OCI-M2 (cell line): ENCODE measurements around the gene DIO3.

Experiments
- DNase-seq: peaks from one replicate; lab custom pipeline; 2025; ENCODE audit not compliant: unreplicated experiment; lab: John Stamatoyannopoulos, UW

Gene DIO3

DNA sequence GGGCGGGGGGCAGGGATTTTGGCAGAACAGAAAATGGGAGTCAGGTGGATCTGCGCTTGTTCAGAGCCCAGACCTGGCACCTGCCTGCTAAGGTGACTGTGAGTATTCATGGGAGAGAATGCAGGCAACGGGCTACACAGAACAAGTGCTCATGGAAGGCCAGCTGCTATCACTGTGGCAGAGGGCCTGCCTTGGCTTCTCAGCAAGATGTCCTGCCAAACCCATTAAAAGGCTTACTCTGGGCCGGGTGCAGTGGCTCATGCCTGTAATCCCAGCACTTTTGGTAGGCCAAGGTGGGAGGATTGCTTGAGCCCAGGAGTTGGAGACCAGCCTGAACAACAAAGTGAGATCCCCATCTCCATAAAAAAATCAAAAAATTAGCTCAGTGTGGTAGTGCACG lies 21.0 kb downstream of the DIO3 start:
- DNase-seq: no peak

DNA sequence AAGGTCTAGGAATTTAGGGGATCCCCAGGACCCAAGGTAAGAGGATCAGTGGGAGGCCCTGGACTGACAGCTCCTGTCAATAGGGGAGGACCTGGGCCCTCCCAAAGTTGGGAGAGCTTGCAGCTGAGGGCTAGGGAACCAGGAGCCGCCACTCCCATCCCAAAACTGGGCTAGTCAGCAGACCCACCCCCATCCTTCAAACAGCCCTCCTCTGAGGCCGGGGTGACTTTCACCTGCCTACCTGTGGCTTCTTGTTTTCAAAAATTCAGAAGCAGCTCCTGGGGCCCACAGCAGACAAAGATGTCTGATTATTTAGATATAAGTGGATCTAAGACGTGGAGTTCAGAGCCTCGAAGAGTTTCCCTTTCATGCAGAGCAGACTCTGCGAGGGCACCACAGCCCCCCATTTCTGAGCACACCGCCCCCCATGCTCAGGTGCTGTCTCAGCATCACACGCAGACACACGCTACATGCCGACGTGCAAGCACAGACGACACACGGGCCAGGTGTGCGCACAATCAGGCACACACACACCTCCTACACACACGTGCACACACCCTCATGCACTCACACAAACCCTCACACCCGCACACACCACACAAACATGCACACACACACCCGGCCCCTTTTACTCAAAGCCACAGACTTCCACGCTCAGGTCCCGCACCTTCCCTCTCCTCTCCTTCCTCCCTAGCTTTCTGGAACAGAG lies 21.9 kb downstream of the DIO3 start:
- no peak for DNase-seq

GRCh38 chr14:101583715-101584054 lies 22.4 kb downstream of the DIO3 start:
- no peak for DNase-seq

DNA sequence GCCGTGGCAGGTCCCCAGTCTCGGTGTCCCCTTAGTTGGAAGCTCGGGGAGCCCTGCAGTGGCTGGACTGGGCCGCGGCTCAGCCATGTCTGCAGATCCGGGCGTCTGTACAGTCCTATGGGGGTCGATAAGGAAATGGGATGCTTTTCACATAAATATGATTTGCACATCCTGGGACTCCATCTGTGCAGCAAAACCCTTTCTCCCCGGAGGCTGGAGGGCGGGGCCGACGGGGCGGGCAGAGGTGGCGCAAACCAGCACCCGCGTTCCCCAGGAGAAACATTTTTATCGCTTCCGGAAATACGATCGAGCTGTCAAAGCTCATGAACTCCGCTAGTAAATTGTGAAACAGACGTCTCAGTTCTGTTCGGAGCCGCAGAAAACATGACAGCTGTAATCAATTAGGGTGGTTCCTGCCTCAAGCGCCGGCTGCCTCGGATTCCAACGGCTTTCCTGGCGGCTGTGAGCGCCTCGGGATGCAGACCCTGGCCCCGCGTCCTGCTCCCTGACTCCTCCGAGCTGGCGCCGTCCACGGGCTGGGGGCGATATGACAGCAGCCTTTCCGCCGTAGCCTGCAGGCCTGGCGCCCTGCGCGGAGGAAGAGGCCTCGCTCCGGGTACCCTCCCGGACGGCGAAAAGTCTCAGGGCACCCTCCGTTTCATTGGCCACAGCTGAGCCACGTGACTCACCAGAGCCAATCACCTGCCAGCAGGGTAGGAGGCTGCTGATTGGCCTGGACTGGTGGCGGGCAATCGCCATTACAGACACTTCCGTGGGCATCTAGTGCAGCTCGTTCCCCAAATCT lies 23.0 kb downstream of the DIO3 start:
- DNase-seq: no peak

DNA sequence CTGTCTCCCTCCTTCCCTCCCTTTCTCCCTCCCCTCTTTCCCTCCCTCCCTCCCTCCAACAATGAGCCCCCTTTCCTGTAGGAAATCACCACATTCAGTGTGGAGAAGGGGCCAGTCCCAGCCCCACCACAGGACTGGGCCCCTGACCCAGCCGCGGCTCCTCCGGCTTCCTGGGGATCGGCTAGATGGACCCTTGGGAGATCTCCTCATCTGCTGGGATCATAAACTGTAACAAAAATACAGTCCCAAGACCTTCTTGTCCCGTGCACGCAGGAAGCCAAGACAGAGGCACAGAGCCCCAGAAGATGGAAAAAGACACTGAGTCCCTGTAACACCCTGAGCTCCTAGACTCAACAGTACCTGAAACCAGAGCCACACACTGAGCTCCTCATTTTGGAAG lies 23.9 kb downstream of the DIO3 start:
- DNase-seq: no peak

- no peak for DNase-seq
These were observed 25.5 kb downstream of the DIO3 start for GRCh38 chr14:101586531-101587430.

GRCh38 chr14:101587441-101587911 lies 26.2 kb downstream of the DIO3 start:
- DNase-seq: no peak

DNA sequence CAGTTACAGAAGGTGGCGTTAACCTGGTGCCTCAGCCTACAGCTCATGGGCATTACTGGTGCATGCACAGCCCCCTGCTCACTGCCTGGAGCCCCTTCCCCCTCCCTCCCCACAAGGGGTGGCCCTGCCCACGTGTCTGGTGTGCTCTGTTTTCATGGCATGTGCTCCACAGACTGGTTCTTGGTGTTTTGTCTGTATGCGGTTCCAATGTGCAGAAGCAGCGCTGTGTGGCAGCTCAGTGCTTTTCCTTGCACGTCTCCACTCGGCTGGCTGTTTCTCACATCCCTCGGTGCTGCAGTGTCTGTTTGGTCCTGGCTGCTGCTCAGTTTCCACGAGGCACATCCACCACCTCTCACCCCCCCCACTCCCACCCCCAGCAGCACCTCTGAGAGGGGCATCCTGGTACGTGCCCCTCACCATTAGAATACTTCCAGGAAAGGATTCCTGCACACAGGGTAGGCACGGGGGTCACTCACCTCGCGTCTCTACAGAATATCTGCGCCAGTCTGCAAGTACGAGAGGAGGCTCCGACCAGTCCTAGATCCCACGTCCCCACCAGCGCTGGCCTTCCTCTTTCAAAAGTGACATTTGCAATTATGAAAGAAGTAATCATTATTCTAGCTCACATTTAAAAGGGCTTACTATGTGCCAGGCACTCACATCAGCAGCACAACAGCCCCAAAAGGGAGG lies 27.1 kb downstream of the DIO3 start:
- no peak for DNase-seq

- DNase-seq: no peak
These were observed 27.7 kb downstream of the DIO3 start for GRCh38 chr14:101588990-101589389.

DNA sequence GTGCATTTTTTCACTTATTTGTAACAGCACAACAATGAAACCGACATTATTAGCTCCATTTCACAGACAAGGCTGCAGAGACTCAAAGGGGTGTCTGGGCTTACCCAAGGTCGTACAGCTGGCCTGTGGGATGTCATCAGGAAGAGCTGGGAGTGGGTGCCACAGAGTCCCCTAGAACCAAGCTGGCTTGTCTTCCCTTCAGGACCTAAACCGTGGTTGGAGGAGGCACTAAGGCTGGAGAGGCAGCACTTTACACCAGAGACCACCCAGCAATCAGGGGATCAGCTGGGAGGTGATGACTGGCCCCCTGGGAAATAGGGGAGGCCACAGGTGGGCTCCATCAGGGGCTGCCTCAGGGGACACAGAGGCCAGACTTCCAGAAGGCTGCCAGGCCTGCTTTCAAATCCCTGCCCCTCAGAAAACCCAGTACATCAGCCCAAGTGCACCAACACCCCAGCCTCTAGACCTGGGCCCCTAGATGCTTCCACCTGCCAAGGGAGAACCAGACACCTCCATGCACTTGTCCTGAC lies 28.3 kb downstream of the DIO3 start:
- no peak for DNase-seq

- no peak for DNase-seq
These were observed 28.8 kb downstream of the DIO3 start for GRCh38 chr14:101590062-101590461.

DNA sequence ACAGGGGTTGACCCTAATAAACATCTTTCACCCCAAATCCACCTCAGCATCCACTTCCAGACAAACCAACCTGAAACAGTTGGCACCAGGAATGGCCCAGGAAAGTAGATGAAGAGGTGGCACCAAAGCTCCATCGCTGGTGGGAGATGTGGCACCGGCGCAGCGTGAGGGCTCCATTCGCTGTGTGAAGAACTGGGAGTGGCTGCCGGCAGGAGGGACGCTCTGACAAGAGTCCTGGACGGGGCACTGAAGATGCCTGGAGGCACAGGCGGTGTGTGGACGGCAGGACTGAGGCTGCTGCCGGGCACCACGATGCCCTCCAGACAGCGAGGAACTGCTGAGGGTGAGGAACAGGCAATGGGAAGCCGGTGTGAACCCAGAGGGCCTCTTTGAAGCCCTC lies 29.3 kb downstream of the DIO3 start:
- no peak for DNase-seq

DNA sequence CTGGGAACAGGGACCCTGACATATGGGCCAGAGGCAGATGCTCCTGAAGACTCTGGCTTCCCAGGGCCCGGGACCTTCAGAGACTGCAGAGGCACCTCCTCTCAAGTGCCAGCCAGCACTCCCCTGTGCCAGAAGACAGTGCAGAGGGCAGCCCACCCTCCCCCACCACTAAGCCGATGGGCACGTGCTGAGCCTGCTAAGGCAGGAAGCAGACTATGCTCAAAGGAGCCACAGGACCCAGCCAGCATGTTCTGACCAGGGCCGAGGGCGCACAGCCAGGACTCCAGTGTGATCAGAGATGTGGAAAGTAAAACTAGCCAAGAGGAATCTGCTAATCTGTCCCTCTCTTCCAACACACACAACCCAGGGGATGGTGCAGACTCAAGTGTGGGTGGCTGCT lies 29.8 kb downstream of the DIO3 start:
- no peak for DNase-seq

DNA sequence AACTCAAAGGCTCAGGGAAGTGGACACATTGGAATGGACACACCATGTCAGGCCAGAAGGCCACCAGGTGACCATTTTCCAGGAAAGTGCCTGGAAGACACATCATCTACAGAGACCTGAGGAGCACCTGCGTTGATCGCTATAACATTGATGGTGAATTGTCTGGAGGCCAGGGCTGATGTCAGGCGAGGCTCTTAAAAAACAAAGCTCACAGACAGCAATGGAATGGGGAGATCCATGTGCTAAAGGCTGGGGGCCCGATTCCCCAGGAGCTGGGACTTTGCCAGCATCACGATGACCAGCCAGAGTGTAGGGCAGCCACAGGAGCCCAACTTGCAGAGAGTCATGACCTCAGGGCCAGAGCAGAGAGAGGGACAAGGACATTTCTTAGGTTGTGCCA lies 30.3 kb downstream of the DIO3 start:
- no peak for DNase-seq

GRCh38 chr14:101593411-101594238 lies 32.3 kb downstream of the DIO3 start:
- no peak for DNase-seq

DNA sequence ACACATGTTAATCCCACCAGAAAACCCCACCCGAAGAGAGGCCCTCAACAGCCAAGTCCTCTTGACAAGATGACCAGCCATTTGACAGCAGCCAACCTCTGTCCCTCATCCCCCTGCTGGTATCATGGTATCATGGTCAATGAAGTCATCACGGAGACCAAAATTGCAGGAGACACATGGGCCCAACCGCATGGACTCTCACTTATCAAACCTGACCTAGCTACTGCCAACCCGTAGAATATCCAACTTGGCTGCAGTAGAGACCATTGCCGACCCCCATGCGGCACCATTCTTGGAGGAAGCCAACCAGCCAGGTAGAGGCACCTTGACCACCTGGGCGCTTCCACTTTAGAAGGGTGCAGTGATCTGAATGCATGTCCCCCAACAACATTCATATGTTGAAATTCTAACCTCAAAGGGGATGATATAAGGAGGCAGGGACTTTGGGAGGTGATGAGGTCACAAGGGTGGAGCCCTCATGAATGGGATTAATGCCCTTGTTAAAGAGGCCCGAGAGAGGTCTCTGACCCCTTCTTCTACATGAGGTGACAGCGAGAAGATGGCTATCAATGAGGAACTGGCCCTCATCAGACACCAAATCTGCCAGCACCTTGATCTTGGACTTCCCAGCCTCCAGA lies 33.3 kb downstream of the DIO3 start:
- no peak for DNase-seq

GRCh38 chr14:101595349-101595748 lies 34.1 kb downstream of the DIO3 start:
- no peak for DNase-seq

- DNase-seq: no peak
These were observed 34.8 kb downstream of the DIO3 start for GRCh38 chr14:101595887-101596721.

GRCh38 chr14:101596742-101597141 lies 35.4 kb downstream of the DIO3 start:
- no peak for DNase-seq
